Endothelial cell of umbilical vein (primary cell): ENCODE data around the gene DAB2IP. TPM values are rescaled to one million over a fixed set of nuclear protein-coding genes. Genes with fewer than 3 reads are reported as not detected.

Experiments used
- BruUV-seq: library from RNA; stranded (reverse); fragments of 400-500 nt; replicated peaks from 2 replicates; lab custom pipeline; 2021; lab: Mats Ljungman, UMichigan
- CTCF ChIA-PET: fragments of 300-600, 350-600 bp; sonication (Branson Sonifier 250); formaldehyde crosslinking; loops from one replicate; lab custom pipeline; 2021; ENCODE audit warnings: antibody characterized with exemption, inconsistent platforms; lab: Charles Lee
- POLR2A ChIA-PET: fragments of 300-600, 350-600 bp; sonication (Branson Sonifier 250); formaldehyde crosslinking; loops from one replicate; lab custom pipeline; 2021; ENCODE audit warnings: antibody characterized with exemption, inconsistent platforms; lab: Charles Lee
- DNase-seq: peaks from one replicate; pipeline ENCODE4 v3.0.0-alpha.2; 2011; ENCODE audit warnings: low read depth, low spot score
- FAIRE-seq: peaks from 2 replicates; lab custom pipeline; 2011; peaks lifted over from hg19 to GRCh38; lab: Jason Lieb, UNC
- H2AFZ ChIP-seq: 2 replicates; pipeline ENCODE4 v1.6.0; 2012; ENCODE audit warnings: low read depth, low read length, control low read depth, inconsistent platforms
- H3K27ac ChIP-seq: 2 replicates; pipeline ENCODE4 v1.5.1; 2011; ENCODE audit warnings: low read depth, mild to moderate bottlenecking, control low read depth, low read length, moderate library complexity; ENCODE audit not compliant: insufficient read depth
- H3K27me3 ChIP-seq, 2 experiments: 2 replicates each; pipeline versions ENCODE4 v1.6.0 to v1.6.1; 2011; ENCODE audit warnings: low read length in 2 of 2, mixed read lengths in 1 of 2; ENCODE audit not compliant: control insufficient read depth in 2 of 2, insufficient read depth in 2 of 2
- H3K36me3 ChIP-seq, 2 experiments: 2 replicates in 1 of 2; 3 replicates in 1 of 2; pipeline ENCODE4 v1.5.1; 2011; ENCODE audit warnings: low read length in 2 of 2, mild to moderate bottlenecking in 1 of 2, moderate library complexity in 1 of 2; ENCODE audit not compliant: control insufficient read depth in 2 of 2, insufficient read depth in 2 of 2; ENCODE audit errors: extremely low read depth in 1 of 2
- H3K4me1 ChIP-seq: 3 replicates; pipeline ENCODE4 v1.5.1; 2011; ENCODE audit warnings: mild to moderate bottlenecking, low read length; ENCODE audit not compliant: control insufficient read depth, insufficient read depth; ENCODE audit errors: extremely low read depth
- H3K4me2 ChIP-seq: 2 replicates; pipeline ENCODE4 v1.6.1; 2011; ENCODE audit warnings: low read length, control low read depth, mixed read lengths; ENCODE audit not compliant: insufficient read depth
- H3K4me3 ChIP-seq, 3 experiments: fragments of 200-600 bp in 1 of 3; sonication (generic), shearing (Covaris generic) in 1 of 3; replicated peaks in 1 of 3; 2 replicates each; pipeline ENCODE4 v1.5.1; 2011 to 2016; ENCODE audit warnings: control low read depth in 3 of 3, low read length in 3 of 3, mild to moderate bottlenecking in 2 of 3, inconsistent platforms in 1 of 3, low read depth in 1 of 3, moderate library complexity in 1 of 3; ENCODE audit not compliant: insufficient read depth in 1 of 3
- H3K79me2 ChIP-seq: 2 replicates; pipeline ENCODE4 v1.6.0; 2012; ENCODE audit warnings: low read length, inconsistent platforms; ENCODE audit not compliant: control insufficient read depth, insufficient read depth
- H3K9ac ChIP-seq: replicated peaks from 2 replicates; pipeline ENCODE3; 2011; ENCODE audit warnings: low read length, control low read depth; ENCODE audit not compliant: insufficient read depth; ENCODE audit errors: extremely low read depth
- H3K9me1 ChIP-seq: replicated peaks from 3 replicates; pipeline ENCODE4 v1.6.0; 2011; ENCODE audit warnings: mild to moderate bottlenecking, low read length; ENCODE audit not compliant: control insufficient read depth, insufficient read depth; ENCODE audit errors: extremely low read depth
- H3K9me3 ChIP-seq: replicated peaks from 2 replicates; pipeline ENCODE4 v1.5.1; 2012; ENCODE audit warnings: low read length, inconsistent platforms; ENCODE audit not compliant: control insufficient read depth, insufficient read depth
- H4K20me1 ChIP-seq: replicated peaks from 2 replicates; pipeline ENCODE3; 2011; ENCODE audit warnings: mild to moderate bottlenecking, low read length; ENCODE audit not compliant: control insufficient read depth, insufficient read depth; ENCODE audit errors: extremely low read depth
- CTCF ChIP-seq, 2 donors: IDR thresholded peaks; 1 replicate in 1 of 2; 2 replicates in 1 of 2; pipeline ENCODE4 v1.5.1; 2011; ENCODE audit warnings: low read length in 2 of 2, mild to moderate bottlenecking in 2 of 2, moderate library complexity in 2 of 2, control low read depth in 1 of 2, inconsistent platforms in 1 of 2, low read depth in 1 of 2; ENCODE audit not compliant: insufficient read depth in 1 of 2; ENCODE audit errors: extremely low read depth in 1 of 2
- EZH2 ChIP-seq: IDR thresholded peaks from 2 replicates; pipeline ENCODE4 v1.6.1; 2012; ENCODE audit warnings: borderline replicate concordance, low read depth, mild to moderate bottlenecking, moderate library complexity, low read length, inconsistent platforms; ENCODE audit not compliant: severe bottlenecking
- FOS ChIP-seq: IDR thresholded peaks from 2 replicates; pipeline ENCODE4 v1.6.1; 2011; ENCODE audit warnings: mild to moderate bottlenecking, low read length, moderate library complexity, borderline replicate concordance; ENCODE audit not compliant: insufficient read depth
- GATA2 ChIP-seq: IDR thresholded peaks from 2 replicates; pipeline ENCODE4 v1.7.0; 2011; ENCODE audit warnings: low read depth, mild to moderate bottlenecking, moderate library complexity, mixed read lengths, low read length; ENCODE audit not compliant: insufficient read length, insufficient read depth
- JUN ChIP-seq: IDR thresholded peaks from 2 replicates; pipeline ENCODE4 v1.6.1; 2011; ENCODE audit warnings: borderline replicate concordance, low read depth; ENCODE audit not compliant: insufficient read length, insufficient read depth
- MAX ChIP-seq: IDR thresholded peaks from 2 replicates; pipeline ENCODE4 v1.6.1; 2011; ENCODE audit not compliant: insufficient read depth, insufficient read length
- MYC ChIP-seq: IDR thresholded peaks from one replicate; pipeline ENCODE4 v1.6.1; 2011; ENCODE audit warnings: mild to moderate bottlenecking, low read depth, low read length
- POLR2A ChIP-seq: IDR thresholded peaks from 2 replicates; pipeline ENCODE4 v1.6.1; 2012; ENCODE audit warnings: low read depth, mild to moderate bottlenecking, control low read depth, low read length
- POLR2AphosphoS5 ChIP-seq: IDR thresholded peaks from 2 replicates; pipeline ENCODE4 v1.6.1; 2012; ENCODE audit warnings: low read depth, mild to moderate bottlenecking, control low read depth, low read length, moderate library complexity; ENCODE audit not compliant: insufficient read depth
- dilution Hi-C: fragments of 300-500 bp; cut with MboI; formaldehyde crosslinking; loops from one replicate; pipeline ENCODE4 v1.15.0; 2019; ENCODE audit warnings: low sequenced_read_pairs; ENCODE audit not compliant: extremely low pct_ligation_motif_present
- intact Hi-C: fragments of 100-400 bp; cut with micrococcal nuclease; formaldehyde crosslinking; loops from one replicate; pipeline ENCODE4 v1.10.0; 2022
- polyA plus RNA-seq, 4 experiments: library from polyadenylated mRNA; depleted of rRNA in 3 of 4; stranded (reverse) in 3 of 4; unstranded in 1 of 4; fragments of >200 nt; gene quantifications; 2 replicates each; pipeline versions ENCODE4 v1.2.1 to v1.2.3, GENCODE V29; 2011 to 2012; ENCODE audit warnings: missing spikeins in 1 of 4
- total RNA-seq: library from RNA; stranded (reverse); gene quantifications from 2 replicates; pipeline ENCODE4 v1.2.3, GENCODE V29; 2021

DAB2IP gene
- total and polyA plus RNA-seq, 2 donors (not counting 3 experiments of a cell fraction or from before 2014, with no cell fraction given): 29.2 to 53.6 TPM

GRCh38 chr9:121660876-121661275 lies 9.4 kb downstream of the DAB2IP start:
- ChIA-PET POLR2A (no interaction called here), CTCF (interaction anchor here (1.1 to 1.9 kb wide), 3 partner anchors 20 to 27 kb away, joined by 3 to 6 read pairs (median 4); no protein-coding TSS in a partner anchor)
- dilution Hi-C loops: no loop called here
- Histone ChIP-seq H3K9me1 (no peaks in the 10 kb centered on the region), H3K4me2 (no peak overlapping the region), H2AFZ (no peak overlapping the region), H3K79me2 (no peaks in the 10 kb centered on the region), H3K27ac (no peak overlapping the region), H3K27me3 (no peaks in the 10 kb centered on the region), H4K20me1 (no peaks in the 10 kb centered on the region), H3K36me3 (no peaks in the 10 kb centered on the region), H3K9me3 (no peaks in the 10 kb centered on the region), H3K9ac (no peak overlapping the region), H3K4me1 (peaks cover 24% of the 10 kb centered on the region), H3K4me3 (no peak overlapping the region)
- no TSS peak for BruUV-seq
- no peak for DNase-seq
- TF ChIP-seq GATA2 (no peak), EZH2 (no peak), POLR2A (no peak)
- no peak for FAIRE-seq
- intact Hi-C loops: no loop called here

- Histone ChIP-seq H3K36me3 (no peaks in the 10 kb centered on the region), H3K4me2 (no peak overlapping the region), H3K4me3 (no peak overlapping the region), H3K4me1 (peaks cover 24% of the 10 kb centered on the region), H4K20me1 (no peaks in the 10 kb centered on the region), H3K9me1 (no peaks in the 10 kb centered on the region), H2AFZ (no peak overlapping the region), H3K9me3 (no peaks in the 10 kb centered on the region), H3K79me2 (no peaks in the 10 kb centered on the region), H3K27me3 (no peaks in the 10 kb centered on the region), H3K27ac (no peak overlapping the region), H3K9ac (no peak overlapping the region)
- intact Hi-C loops (no loop called here), dilution Hi-C loops (no loop called here)
- TF ChIP-seq GATA2: no peak
- no peak for TF ChIP-seq JUN
- TF ChIP-seq POLR2AphosphoS5: no peak
- TF ChIP-seq EZH2: no peak
- no peak for TF ChIP-seq MYC
- no peak for TF ChIP-seq POLR2A
- no peak for TF ChIP-seq CTCF (IDR thresholded peaks at IDR 0.05; ENCODE audit: extremely low read depth in 1 of 2, insufficient read depth in 1 of 2, low read depth in 1 of 2, low read length in 2 of 2)
- no peak for TF ChIP-seq MAX
- no peak for TF ChIP-seq FOS
- no TSS peak for BruUV-seq
- CTCF ChIA-PET: interaction anchor here (1.1 to 1.9 kb wide), 2 partner anchors 21 to 23 kb away, joined by 3 to 6 read pairs; no protein-coding TSS in a partner anchor
- POLR2A ChIA-PET: no interaction called here
- DNase-seq (no peak), FAIRE-seq (no peak)
Observed at GRCh38 chr9:121661328-121661727, 9.9 kb downstream of the DAB2IP start.
